ENCODE data around the gene IL2RG. TPM values are rescaled to one million over a fixed set of nuclear protein-coding genes. Genes with fewer than 3 reads are reported as not detected.

The IL2RG gene
- total RNA-seq, 4 donors from 2014 or later, result 3.0 to 42.9 (median 3.3) TPM; not detected in 1

DNA sequence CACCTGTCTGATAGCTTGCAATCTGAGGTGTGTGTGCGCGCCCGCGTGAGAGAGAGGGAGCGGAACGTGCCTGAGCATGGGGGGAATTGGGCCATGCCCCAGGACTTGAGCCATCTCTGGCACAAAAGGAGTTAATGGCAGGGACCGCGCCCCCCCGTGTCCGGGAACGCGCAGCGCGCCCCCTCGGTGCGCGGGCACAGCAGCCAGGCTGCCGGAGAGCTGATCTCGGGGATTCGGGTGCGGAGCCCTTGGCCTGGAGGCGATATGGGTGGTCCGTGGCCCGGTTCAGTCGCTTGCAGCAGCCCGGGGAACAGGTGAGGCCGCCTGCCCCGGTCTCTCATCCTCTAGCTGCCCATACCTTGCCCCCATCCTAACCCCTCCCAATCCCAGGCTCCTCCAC lies 33.3 kb upstream of the IL2RG start, which contains the start of gene NLGN3:
NLGN3 (plus strand) TSS at position 191 of the 400 bp plus-strand sequence. CDS start 2,909 bp downstream, outside the sequence.
- no peak within 1 kb of the TSS for H3K27ac ChIP-seq
- TF ChIP-seq, protein P1, sequence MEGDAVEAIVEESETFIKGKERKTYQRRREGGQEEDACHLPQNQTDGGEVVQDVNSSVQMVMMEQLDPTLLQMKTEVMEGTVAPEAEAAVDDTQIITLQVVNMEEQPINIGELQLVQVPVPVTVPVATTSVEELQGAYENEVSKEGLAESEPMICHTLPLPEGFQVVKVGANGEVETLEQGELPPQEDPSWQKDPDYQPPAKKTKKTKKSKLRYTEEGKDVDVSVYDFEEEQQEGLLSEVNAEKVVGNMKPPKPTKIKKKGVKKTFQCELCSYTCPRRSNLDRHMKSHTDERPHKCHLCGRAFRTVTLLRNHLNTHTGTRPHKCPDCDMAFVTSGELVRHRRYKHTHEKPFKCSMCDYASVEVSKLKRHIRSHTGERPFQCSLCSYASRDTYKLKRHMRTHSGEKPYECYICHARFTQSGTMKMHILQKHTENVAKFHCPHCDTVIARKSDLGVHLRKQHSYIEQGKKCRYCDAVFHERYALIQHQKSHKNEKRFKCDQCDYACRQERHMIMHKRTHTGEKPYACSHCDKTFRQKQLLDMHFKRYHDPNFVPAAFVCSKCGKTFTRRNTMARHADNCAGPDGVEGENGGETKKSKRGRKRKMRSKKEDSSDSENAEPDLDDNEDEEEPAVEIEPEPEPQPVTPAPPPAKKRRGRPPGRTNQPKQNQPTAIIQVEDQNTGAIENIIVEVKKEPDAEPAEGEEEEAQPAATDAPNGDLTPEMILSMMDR (IDR thresholded peaks at IDR 0.05), result no peak
- TF ChIP-seq POLR2A (IDR thresholded peaks at IDR 0.05), result no peak

DNA sequence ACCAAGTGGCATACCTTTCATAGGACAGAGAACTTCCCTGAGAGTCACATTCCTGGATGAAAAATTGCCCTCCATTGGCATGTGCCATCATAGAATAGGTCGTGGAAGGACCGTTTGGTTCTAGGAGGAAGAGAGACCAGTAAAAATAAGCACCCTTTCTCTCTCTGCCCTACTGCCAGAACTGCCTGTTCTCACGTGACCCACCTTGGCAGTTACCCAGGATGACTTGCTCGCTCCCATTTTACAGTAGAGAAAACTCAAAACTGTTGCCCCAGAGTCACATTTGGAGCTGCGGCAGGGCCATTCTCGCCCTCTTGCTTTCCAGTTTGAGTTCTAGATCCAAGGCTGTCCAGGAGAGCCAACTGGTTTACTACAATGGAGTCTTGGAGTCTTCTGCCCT lies 32.1 kb upstream of the IL2RG start:
- H3K4me3 ChIP-seq, result no peak overlapping the region
- no peaks in the 10 kb centered on the region for H3K36me3 ChIP-seq
- no peaks in the 10 kb centered on the region for H3K9me3 ChIP-seq
- no peaks in the 10 kb centered on the region for H3K27me3 ChIP-seq
- TF ChIP-seq, protein P1 (IDR thresholded peaks at IDR 0.05), result no peak
- no peak for TF ChIP-seq POLR2A (IDR thresholded peaks at IDR 0.05)
- peak overlapping the region in 1 of 2 donors; percentile 21 for H3K27ac ChIP-seq
- no peaks in the 10 kb centered on the region for H3K4me1 ChIP-seq
- intact Hi-C loops (cut with DNase I; ENCODE audit: low total_unique reads), result no loop called here
- peak; percentile 54 to 58 for DNase-seq

More for the DNA sequence above, 33.3 kb upstream of the IL2RG start, which contains the start of gene NLGN3:
- Histone ChIP-seq H3K4me3 (peak within 1 kb of the TSS; percentile 11 to 20), H3K9me3 (no peaks in the 10 kb centered on the region), H3K4me1 (no peaks in the 10 kb centered on the region), H3K36me3 (no peaks in the 10 kb centered on the region), H3K27me3 (no peaks in the 10 kb centered on the region)
- intact Hi-C loops (cut with DNase I; ENCODE audit: low total_unique reads), result no loop called here
- DNase-seq, result no peak

DNA sequence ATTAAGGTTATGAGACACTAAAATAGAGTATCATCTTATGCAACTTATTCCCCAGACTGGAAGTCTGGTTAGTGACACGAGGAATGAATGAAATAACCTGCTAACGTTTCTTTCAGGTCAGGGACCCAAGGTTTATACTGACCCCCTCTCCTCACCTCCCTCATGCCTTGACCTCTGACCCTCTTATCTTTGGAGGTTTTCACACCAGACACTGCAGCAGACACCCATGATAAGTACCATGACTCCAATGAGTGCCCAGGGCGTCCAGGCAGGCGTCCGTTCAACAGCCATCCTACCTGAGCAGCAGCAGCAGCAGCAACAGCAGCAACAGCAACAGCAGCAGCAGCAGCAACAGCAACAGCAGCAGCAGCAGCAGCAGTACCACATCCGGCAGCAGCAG lies 29.1 kb upstream of the IL2RG start:
- H3K9me3 ChIP-seq, result no peaks in the 10 kb centered on the region
- no peaks in the 10 kb centered on the region for H3K4me1 ChIP-seq
- H3K36me3 ChIP-seq, result no peaks in the 10 kb centered on the region
- TF ChIP-seq, protein P1 (IDR thresholded peaks at IDR 0.05), result no peak
- TF ChIP-seq POLR2A (IDR thresholded peaks at IDR 0.05), result no peak
- H3K27me3 ChIP-seq, result no peaks in the 10 kb centered on the region
- no peak overlapping the region for H3K4me3 ChIP-seq
- intact Hi-C loops (cut with DNase I; ENCODE audit: low total_unique reads), result no loop called here
- DNase-seq, result no peak
- no peak overlapping the region for H3K27ac ChIP-seq

DNA sequence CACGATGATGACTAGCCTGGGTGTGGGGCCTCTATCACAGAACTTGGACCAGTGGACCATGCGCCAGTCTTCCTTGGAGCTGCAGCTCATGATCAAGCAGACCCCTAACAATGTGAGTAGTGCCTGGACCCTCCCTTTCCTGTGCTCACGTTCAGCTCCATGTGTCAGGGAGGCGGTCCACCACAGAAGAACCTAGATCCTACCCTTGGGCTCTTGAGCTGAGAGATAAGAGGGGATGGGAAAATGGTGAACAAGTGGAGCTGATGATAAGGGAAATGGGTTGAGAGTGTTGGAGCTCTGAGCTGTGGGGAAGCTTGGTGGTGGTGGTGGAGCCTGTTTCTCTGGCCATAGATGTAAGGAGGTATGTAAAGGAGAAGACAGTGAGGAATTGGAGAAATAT lies 20.1 kb upstream of the IL2RG start:
- TF ChIP-seq POLR2A (IDR thresholded peaks at IDR 0.05), result no peak
- TF ChIP-seq, protein P1 (IDR thresholded peaks at IDR 0.05), result no peak
- intact Hi-C loops (cut with DNase I; ENCODE audit: low total_unique reads), result no loop called here

DNA sequence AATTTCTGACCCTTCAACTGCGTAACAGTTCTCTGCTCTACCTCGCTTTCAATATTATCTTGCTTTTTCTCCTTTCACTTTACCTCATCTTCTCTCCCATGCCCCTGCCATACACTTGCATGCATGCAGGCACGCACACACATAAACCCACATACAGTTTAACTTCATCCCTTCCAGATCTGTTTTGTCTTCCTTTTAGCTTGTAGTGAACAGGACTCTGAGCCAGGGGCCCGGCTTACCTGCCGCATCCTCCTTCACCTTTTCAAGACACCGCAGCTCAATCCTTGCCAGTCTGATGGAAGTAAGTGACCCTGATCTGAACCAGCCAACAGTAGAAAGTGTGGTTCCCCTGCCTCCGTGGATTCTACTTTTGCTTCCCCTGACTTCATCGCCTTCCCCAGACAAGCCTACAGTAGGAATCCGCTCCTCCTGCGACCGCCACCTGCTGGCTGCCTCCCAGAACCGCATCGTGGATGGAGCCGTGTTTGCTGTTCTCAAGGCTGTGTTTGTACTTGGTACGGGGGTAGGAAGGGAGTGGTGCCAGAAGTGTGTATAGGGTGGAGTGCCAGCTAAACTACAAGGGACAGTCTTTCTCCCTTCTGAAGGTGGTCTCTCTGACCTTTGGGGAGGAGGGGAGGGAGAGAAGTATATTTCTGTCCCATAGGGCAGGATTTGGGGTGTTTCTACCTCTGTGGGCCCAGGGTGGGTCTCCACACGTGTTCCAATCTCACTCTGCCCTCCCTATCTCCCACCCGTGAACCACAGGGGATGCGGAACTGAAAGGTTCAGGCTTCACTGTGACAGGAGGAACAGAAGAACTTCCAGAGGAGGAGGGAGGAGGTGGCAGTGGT lies 17.8 kb upstream of the IL2RG start:
- Histone ChIP-seq H3K9me3 (no peaks in the 10 kb centered on the region), H3K4me1 (no peaks in the 10 kb centered on the region), H3K27ac (no peak overlapping the region), H3K4me3 (no peak overlapping the region), H3K27me3 (no peaks in the 10 kb centered on the region), H3K36me3 (no peaks in the 10 kb centered on the region)
- intact Hi-C loops (cut with DNase I; ENCODE audit: low total_unique reads), result no loop called here
- DNase-seq, result peak; percentile 56 to 64
- TF ChIP-seq, protein P1 (IDR thresholded peaks at IDR 0.05), result peak; percentile 52 to 66 (median 64)
- TF ChIP-seq POLR2A (IDR thresholded peaks at IDR 0.05), result no peak

More for the DNA sequence above, 20.1 kb upstream of the IL2RG start:
- no peaks in the 10 kb centered on the region for H3K9me3 ChIP-seq
- H3K36me3 ChIP-seq, result no peaks in the 10 kb centered on the region
- H3K27ac ChIP-seq, result no peak overlapping the region
- no peak for DNase-seq
- no peaks in the 10 kb centered on the region for H3K27me3 ChIP-seq
- H3K4me3 ChIP-seq, result no peak overlapping the region
- H3K4me1 ChIP-seq, result no peaks in the 10 kb centered on the region
